K562 (cell line): ENCODE results near the gene CREB3L2.

Experiments
- ADNP ChIP-seq: fragments of 200-800 bp; sonication (Bioruptor generic); IDR thresholded peaks from 2 replicates; pipeline ENCODE4 v1.6.1; 2016; ENCODE audit warnings: missing genetic modification characterization, missing compliant biosample characterization
- CHD4 ChIP-seq: fragments of 200-600 bp; sonication (generic); IDR thresholded peaks from 3 replicates; pipeline ENCODE4 v1.6.1; 2012; ENCODE audit warnings: low read depth, mild to moderate bottlenecking, mixed read lengths, low read length, inconsistent platforms; ENCODE audit not compliant: insufficient read depth, insufficient replicate concordance, poor library complexity, severe bottlenecking
- EP300 ChIP-seq: IDR thresholded peaks from 2 replicates; pipeline ENCODE4 v1.6.1; 2012; ENCODE audit warnings: low read length, improper control_type of control experiment
- HDAC6 ChIP-seq: IDR thresholded peaks from 2 replicates; pipeline ENCODE4 v1.6.1; 2012; ENCODE audit warnings: low read depth, mild to moderate bottlenecking, control low read depth, inconsistent platforms, low read length, moderate library complexity
- HEY1 ChIP-seq: fragments of 250-450 bp; sonication (Bioruptor Pico); IDR thresholded peaks from 2 replicates; pipeline ENCODE4 v1.5.0; 2020; ENCODE audit warnings: mild to moderate bottlenecking, moderate library complexity, borderline replicate concordance
- POLR2AphosphoS5 ChIP-seq: IDR thresholded peaks from 2 replicates; pipeline ENCODE4 v1.6.1; 2011; ENCODE audit warnings: mild to moderate bottlenecking, low read depth, low read length, moderate library complexity; ENCODE audit not compliant: control insufficient read depth, insufficient read depth
- POLR3A ChIP-seq: IDR thresholded peaks from 2 replicates; pipeline ENCODE4 v1.6.1; 2011; ENCODE audit warnings: borderline replicate concordance, mild to moderate bottlenecking, moderate library complexity; ENCODE audit not compliant: insufficient read length, insufficient read depth; ENCODE audit errors: extremely low read depth
- U2AF1 ChIP-seq: fragments of 200-400 bp; formaldehyde crosslinking; optimal IDR thresholded peaks from 2 replicates; pipeline ENCODE3; 2017; ENCODE audit warnings: mild to moderate bottlenecking, low read depth, low read length, moderate library complexity
- ZFP36 ChIP-seq: fragments of 150-350 bp; IDR thresholded peaks from 2 replicates; pipeline ENCODE4 v1.6.1; 2018; ENCODE audit warnings: low read length, low read depth; ENCODE audit not compliant: partially characterized antibody
- ZNF274 ChIP-seq: IDR thresholded peaks from 2 replicates; pipeline ENCODE4 v1.6.1; 2011; ENCODE audit warnings: low read depth, mild to moderate bottlenecking, low read length, moderate library complexity, borderline replicate concordance
- TF ChIP-seq, protein P1 (sequence below): fragments of 450-650 bp; IDR thresholded peaks from 2 replicates; pipeline ENCODE4 v1.6.1; 2016; ENCODE audit warnings: antibody characterized with exemption
- TF ChIP-seq, protein P2 (sequence below): fragments of 250-450 bp; sonication (Bioruptor Pico); IDR thresholded peaks from 2 replicates; pipeline ENCODE4 v1.5.0; 2020; ENCODE audit warnings: mild to moderate bottlenecking, borderline replicate concordance
- TF ChIP-seq, protein P3 (sequence below), 3 experiments: IDR thresholded peaks in 2 of 3; conservative IDR thresholded peaks in 1 of 3; 2 replicates each; pipeline ENCODE4 v1.5.1; 2011 to 2012; ENCODE audit warnings: low read length in 3 of 3, mild to moderate bottlenecking in 3 of 3, control low read depth in 2 of 3, improper control_type of control experiment in 1 of 3, inconsistent platforms in 1 of 3, low read depth in 1 of 3, mixed read lengths in 1 of 3, moderate library complexity in 1 of 3; ENCODE audit not compliant: insufficient read depth in 2 of 3
- TF ChIP-seq, protein P4 (sequence below), 2 experiments: IDR thresholded peaks in 1 of 2; conservative IDR thresholded peaks in 1 of 2; 2 replicates each; pipeline ENCODE4 v1.6.1; 2016; ENCODE audit warnings: low read depth in 2 of 2, mild to moderate bottlenecking in 1 of 2, missing compliant biosample characterization in 1 of 2, missing genetic modification characterization in 1 of 2, moderate library complexity in 1 of 2

DNA sequence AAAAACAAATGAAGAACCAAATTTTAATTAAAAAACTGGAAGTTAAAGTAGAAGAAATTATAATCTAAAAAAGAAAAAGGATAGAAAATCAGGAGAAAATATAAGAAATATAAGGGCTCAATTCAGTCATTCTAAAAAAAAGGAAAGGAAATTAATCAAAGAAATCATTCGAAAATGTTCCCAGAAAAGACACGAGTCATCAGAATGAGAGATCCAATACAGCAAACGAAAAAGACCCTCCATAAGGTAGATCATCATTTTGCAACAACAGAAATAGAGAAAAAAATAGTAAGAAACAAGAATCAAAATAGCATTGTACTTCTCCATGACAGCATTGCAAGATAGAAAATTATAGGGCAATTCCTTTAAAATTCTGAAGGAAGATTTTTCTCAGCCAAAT lies 132.6 kb downstream of the CREB3L2 start:
- TF ChIP-seq POLR2AphosphoS5 (no peak), EP300 (no peak), POLR3A (no peak), ZFP36 (no peak), ADNP (no peak), HDAC6 (no peak), HEY1 (CRISPR knock-in tag) (no peak), CHD4 (no peak), ZNF274 (no peak), U2AF1 (no peak)
- TF ChIP-seq, protein P1, sequence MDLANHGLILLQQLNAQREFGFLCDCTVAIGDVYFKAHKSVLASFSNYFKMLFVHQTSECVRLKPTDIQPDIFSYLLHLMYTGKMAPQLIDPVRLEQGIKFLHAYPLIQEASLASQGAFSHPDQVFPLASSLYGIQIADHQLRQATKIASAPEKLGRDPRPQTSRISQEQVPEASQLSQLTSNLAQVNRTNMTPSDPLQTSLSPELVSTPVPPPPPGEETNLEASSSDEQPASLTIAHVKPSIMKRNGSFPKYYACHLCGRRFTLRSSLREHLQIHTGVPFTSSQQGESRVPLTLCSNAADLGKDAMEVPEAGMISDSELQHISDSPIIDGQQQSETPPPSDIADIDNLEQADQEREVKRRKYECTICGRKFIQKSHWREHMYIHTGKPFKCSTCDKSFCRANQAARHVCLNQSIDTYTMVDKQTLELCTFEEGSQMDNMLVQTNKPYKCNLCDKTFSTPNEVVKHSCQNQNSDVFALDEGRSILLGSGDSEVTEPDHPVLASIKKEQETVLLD = no peak
- TF ChIP-seq, protein P2, sequence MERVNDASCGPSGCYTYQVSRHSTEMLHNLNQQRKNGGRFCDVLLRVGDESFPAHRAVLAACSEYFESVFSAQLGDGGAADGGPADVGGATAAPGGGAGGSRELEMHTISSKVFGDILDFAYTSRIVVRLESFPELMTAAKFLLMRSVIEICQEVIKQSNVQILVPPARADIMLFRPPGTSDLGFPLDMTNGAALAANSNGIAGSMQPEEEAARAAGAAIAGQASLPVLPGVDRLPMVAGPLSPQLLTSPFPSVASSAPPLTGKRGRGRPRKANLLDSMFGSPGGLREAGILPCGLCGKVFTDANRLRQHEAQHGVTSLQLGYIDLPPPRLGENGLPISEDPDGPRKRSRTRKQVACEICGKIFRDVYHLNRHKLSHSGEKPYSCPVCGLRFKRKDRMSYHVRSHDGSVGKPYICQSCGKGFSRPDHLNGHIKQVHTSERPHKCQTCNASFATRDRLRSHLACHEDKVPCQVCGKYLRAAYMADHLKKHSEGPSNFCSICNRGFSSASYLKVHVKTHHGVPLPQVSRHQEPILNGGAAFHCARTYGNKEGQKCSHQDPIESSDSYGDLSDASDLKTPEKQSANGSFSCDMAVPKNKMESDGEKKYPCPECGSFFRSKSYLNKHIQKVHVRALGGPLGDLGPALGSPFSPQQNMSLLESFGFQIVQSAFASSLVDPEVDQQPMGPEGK = no peak
- TF ChIP-seq, protein P3, sequence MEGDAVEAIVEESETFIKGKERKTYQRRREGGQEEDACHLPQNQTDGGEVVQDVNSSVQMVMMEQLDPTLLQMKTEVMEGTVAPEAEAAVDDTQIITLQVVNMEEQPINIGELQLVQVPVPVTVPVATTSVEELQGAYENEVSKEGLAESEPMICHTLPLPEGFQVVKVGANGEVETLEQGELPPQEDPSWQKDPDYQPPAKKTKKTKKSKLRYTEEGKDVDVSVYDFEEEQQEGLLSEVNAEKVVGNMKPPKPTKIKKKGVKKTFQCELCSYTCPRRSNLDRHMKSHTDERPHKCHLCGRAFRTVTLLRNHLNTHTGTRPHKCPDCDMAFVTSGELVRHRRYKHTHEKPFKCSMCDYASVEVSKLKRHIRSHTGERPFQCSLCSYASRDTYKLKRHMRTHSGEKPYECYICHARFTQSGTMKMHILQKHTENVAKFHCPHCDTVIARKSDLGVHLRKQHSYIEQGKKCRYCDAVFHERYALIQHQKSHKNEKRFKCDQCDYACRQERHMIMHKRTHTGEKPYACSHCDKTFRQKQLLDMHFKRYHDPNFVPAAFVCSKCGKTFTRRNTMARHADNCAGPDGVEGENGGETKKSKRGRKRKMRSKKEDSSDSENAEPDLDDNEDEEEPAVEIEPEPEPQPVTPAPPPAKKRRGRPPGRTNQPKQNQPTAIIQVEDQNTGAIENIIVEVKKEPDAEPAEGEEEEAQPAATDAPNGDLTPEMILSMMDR (IDR thresholded peaks at IDR 0.05 in 2 of 3, conservative IDR thresholded peaks at IDR 0.05 in 1 of 3; ENCODE audit: insufficient read depth in 2 of 3, low read depth in 1 of 3, low read length in 3 of 3) = no peak
- TF ChIP-seq, protein P4, sequence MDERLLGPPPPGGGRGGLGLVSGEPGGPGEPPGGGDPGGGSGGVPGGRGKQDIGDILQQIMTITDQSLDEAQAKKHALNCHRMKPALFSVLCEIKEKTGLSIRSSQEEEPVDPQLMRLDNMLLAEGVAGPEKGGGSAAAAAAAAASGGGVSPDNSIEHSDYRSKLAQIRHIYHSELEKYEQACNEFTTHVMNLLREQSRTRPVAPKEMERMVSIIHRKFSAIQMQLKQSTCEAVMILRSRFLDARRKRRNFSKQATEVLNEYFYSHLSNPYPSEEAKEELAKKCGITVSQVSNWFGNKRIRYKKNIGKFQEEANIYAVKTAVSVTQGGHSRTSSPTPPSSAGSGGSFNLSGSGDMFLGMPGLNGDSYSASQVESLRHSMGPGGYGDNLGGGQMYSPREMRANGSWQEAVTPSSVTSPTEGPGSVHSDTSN (CRISPR knock-in tag; IDR thresholded peaks at IDR 0.05; ENCODE audit: low read depth) = no peak
- TF ChIP-seq, protein P4 (tag; conservative IDR thresholded peaks at IDR 0.05; ENCODE audit: low read depth) = no peak
